Measurements from ENCODE around the gene LEF1.
A peak's percentile ranks its signal among the peaks of the same experiment; 100 is the strongest.

Gene LEF1

DNA sequence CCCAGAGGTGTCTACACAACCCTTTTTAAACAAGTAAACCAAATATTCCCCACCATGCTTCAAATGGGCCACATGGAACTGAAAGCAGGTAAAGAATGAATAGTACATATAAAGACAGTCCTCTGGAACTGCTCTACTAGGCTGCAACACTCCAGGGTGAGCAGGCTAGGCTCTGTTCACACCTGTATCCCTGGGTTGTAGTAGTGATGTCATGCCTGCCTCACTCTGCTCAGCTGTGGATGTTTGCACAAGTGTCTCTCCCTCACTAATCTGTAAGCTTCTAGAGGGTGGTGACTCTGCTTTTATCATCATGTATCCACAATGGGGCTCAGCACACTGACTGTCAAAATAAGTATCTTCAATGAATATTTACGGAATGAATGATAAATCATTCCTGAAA lies 20.4 kb downstream of the LEF1 start:
- DNase-seq (ENCODE audit: low spot score): no peak

DNA sequence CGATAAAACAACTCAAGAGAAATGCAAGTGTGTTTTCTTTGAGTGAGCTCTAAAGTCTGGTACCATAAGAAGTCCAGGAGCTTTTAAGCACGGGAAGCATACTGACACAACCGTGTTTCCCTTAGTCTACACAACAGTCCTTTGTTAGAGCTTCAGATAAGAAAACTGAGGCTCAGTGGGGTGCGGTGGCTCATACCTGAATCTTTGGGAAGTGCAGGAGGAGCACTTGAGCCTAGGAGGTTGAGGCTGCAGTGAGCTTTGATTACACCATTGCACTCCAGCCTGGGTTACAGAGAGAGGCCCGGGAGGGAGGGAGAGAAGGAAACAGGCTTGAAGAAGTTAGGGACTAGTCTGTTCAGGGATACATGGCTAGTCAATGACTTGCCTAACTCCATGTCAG lies 21.9 kb downstream of the LEF1 start:
- DNase-seq (ENCODE audit: low spot score): no peak

DNA sequence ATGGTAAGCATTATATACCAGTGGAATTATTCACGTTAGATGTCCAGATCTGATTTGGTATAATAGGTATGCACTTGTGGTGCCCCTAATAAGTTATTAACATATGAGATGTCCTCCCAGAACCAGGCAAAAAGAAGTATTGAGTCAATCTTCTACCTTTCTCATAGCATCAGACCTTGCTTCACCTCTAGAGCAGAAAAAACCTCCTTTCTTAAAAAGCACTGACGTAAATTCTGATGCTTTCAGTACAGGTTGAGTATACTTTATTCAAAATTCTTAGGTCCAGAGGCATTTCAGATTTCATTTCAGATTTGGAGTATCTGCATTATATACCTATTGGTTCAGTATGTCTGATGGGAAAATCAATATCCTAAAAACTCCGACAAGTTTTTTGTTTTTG lies 22.4 kb downstream of the LEF1 start:
- no peak for DNase-seq (ENCODE audit: low spot score)

DNA sequence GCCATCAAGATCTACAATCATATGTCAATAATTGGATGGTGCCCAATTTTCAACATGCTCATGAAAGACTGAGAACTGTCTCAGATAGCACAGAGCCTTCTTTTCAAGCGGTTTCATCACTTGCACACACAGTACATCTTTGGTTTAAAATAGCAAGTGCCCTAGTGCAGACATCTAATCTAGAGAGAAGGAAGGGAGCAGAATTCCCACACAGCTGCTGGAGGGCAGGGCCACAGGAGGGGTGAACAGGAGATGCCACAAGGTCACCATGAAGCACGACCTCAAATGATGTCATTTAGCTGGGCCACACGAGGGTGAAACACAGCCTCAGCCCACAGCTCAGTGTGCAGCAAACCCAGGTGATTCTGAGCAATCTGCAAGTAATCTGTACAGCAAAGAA lies 24.3 kb downstream of the LEF1 start:
- DNase-seq (ENCODE audit: low spot score): no peak

DNA sequence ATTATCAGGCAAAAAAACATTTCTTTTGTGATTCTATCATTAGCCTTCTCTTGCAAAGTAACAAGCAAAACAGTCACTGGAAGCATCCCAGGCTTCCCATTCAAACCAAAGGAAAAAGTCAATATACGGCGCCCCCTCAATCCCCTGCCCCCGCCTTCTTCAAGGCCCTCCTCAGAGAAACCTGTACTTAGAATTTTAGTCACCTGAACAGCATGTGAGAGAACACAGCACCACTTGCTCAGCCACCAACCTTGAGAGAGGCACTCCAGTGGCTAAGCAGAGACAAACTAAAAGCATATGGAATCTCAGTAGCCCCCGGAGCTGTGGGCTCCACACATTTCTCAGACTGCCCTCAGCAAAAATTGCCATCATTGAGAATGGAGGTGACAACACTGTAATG lies 25.2 kb downstream of the LEF1 start:
- DNase-seq (ENCODE audit: low spot score): no peak

DNA sequence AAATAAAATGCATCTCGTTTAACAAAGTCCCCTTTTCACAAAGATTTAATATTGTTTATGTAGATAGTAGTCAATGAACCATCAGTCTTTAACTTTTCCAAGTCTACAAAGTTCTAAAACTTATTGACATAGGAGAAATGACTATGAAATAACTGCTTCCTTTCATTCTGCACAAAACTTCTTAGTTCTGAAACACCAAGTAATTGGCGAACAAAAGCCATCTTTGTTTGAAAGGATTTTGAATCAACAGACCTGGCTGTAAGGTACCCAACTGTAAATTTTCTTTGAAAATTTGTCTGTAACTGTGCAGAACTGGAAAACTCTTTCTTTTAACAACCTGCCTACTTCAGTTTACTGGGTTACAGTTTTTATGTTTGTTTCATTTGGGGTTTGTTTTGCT lies 25.9 kb downstream of the LEF1 start:
- DNase-seq (ENCODE audit: low spot score): no peak

DNA sequence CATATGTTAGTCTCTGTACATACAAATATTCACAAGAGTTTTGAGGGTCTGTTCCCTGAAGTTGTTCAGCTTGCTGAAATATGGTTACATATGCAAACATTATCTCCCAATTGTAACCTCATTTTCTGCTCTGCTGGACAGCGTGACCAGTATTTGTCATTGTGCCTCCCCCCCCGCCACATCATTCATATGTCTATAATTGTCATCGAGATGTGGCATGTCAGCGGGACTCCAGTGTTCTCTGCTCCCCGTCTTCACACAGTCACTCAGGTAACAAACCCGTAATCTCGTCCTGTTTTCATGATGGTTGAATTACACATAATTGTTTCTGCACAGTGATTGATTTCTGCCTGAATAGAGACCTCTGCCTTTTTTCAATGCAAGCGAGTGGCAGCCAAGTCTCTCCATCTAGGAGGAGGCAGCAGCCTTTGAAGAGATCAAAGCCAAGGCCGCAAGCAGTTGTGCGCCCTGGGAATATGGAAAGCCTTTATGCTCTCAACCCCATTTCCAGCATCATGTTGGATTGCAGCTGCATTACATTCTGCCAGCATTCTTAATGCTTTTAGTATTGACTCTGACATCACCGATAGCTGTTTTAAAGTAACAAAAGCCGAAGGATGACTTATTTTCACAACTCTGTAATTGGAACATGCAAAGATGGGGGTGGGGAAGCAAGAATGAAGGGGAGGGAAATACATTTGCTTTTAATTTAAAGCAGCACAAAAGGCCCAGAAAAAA lies 27.4 kb downstream of the LEF1 start:
- no peak for DNase-seq (ENCODE audit: low spot score)

DNA sequence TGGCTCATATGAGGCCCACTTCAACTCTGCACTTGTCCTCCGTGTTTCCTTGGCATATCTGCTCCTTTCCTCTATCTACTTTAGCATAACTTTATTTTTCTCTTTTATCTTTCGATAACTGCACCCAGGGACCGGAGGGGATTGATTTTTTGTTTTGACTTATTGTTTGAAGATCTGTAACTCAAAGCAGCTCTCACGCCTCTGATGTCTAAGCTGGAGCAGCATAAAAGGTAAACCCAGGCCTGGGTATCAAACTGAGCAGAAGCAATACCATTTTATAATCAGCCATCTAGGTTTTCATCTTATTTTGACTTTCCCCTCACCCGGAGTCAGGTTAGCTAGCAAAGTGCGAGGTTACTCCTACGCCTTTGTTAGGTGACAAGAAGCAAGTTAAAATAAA lies 28.4 kb downstream of the LEF1 start:
- DNase-seq (ENCODE audit: low spot score): no peak

DNA sequence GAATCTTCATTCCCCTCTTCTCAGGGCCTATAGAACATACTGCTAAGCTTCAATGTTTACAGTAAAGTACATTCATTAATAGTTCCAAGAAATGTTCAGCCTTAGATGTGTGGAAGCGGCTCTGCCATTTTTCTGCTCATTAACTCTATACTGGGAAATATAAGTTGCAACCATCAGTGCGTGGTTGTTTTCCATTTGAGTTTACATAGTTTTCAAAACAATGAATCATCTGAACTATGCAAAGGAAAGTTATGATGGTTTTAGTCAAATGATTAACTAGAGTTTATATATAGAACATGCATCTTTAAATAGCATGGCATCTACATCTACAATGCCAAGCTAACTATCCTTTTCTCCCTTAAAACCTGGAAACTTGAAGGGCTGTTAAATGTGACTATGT lies 29.6 kb downstream of the LEF1 start:
- no peak for DNase-seq (ENCODE audit: low spot score)

DNA sequence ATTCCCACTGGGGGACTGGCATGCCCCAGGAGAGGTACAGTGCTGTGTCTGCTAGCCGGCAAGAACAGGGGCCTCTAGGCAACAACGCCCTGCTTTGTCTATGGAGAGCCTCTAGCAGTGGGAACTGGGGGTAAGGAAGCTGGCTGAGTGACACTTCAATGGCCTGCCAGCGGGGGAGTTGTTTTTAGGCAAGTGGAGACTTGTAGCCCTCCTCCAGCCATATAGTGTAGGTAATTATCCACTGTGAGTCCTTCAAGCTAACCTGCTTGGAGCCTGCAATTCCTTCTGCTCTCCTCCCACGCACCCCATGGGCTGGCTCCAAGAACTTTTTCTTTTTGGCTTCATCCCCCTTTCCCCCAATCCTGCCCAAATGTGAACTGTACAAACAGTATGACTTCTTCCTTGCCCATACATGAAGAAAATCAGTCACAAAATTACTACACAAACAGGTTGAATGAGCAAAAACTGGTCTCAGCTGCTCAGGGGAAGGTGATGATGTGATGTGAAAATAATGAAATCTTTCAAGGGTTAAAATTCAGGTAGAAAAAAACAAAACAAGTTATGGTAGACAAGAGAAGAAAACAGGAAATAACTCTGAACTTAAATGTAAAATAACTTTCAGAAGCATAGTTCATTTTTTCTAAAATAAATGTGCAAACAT lies 33.1 kb downstream of the LEF1 start:
- DNase-seq (ENCODE audit: low spot score): no peak

DNA sequence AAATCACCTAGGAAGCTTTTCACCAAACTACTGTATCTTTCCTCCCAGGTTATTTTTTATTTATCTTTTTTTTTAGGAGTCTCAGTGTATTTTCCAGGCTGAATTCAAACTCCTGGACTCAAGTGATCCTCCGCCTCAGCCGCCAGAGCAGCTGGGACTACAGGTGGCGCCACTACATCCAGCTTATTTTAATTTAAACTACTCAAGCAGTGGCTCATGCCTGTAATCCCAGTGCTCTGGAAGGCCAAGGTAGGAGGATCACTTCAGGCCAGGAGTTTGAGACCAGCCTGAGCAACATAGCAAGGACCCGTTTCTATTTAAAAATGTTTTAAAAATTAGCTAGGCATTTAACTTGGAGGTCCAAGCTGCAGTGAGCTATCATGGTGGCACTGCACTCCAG lies 37.8 kb downstream of the LEF1 start:
- DNase-seq (ENCODE audit: low spot score): no peak

DNA sequence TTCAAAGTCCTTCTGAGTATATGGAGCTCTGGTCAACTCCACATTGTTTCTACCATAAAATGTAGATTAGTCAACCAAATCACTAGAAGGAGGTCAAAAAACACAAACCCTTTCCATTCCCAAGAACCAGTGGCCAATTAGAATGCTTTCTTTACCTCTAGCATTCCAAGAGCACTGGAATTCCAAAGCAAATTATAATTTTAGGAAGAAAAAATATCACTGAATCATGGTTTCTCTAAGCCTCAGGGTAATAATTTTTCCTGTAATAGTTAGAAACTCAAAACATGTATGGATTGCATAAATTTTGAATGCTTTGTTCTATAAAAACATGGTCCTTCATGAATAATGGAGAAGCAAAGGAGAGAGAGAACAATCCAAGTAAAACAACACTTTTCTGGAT lies 39.5 kb downstream of the LEF1 start:
- no peak for DNase-seq (ENCODE audit: low spot score)

DNA sequence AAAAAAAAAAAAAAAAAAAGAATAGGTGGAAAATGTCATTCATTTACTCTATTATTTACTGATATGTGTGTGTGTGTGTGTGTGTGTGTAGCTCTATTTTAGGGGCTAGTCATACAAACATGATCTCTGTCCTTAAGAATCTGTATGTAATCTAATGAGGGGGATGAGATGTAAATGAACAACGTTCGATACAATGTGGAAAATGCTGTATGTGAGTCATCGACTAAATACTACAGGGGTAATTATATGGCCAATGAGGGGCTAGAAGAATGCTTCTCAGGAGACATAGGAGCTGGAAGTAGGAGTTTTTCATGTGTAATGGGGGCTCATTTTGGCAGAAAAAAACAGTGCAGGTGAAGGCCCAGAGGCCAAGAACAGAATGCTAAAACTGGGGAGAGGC lies 41.9 kb downstream of the LEF1 start:
- DNase-seq (ENCODE audit: low spot score): no peak

DNA sequence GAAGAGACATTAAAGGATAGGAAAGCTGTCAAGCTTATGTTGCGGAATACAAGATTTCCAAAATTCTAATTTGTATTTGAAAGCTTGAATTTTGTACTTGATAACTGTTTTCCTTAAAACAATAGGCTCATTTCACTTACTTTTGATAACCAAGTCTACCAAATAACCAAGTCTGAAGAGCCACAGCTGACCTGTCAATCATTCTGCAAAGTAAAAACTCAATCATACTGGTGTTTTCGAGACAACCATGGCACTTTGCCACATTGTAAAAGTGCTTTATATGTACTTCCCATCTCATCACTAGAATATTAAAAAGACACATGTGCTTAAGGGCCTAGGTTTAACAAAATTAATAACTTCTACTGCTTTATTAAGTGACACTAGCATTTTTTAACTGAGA lies 47.9 kb downstream of the LEF1 start:
- no peak for DNase-seq (ENCODE audit: low spot score)

DNA sequence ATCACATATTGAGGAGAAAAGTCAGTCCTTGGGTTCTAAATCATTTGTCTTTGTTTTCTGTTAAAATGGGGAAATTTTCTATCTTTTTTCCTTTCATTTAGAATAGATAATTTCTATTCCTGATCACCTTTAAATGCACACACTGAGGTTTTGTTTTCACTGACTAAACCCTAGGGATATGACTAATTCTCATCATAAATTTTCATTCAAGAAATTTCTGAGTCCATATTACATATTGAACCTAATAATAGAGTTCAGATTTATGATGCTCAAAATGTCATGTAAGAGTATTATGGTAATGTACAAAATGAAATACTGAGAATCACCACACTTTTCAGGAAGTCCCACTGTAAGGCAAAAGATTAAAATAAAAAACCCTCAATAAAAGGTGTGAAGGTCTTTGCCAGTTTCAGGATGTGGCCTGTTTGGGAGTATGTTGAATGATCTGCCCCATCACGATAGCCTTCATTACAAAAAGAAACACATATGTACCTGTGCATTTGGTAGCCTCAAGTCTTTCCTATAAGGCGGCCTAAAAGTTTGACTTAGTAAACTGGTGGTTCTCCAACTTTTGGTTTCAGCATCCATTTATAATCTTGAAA lies 49.4 kb downstream of the LEF1 start:
- no peak for DNase-seq (ENCODE audit: low spot score)

DNA sequence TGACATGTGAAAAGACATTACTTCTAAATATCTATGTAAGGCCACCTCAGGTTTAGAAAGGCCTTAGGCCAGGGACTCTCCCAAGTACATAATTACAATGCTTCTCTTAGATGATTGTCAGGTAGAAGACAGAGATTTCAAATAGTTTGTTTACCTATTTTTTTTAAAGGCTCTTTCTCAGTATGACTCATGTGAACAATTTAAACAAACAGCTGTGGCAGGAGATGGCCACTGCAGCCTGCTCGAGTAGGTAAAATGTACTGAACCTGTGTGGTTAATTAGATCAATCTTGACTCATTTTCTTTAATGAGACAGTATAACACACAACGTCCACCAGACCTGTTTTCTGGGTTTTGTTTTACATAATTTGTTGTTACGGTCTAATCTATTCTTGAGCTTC lies 50.2 kb downstream of the LEF1 start:
- DNase-seq (ENCODE audit: low spot score): peak; percentile 6

DNA sequence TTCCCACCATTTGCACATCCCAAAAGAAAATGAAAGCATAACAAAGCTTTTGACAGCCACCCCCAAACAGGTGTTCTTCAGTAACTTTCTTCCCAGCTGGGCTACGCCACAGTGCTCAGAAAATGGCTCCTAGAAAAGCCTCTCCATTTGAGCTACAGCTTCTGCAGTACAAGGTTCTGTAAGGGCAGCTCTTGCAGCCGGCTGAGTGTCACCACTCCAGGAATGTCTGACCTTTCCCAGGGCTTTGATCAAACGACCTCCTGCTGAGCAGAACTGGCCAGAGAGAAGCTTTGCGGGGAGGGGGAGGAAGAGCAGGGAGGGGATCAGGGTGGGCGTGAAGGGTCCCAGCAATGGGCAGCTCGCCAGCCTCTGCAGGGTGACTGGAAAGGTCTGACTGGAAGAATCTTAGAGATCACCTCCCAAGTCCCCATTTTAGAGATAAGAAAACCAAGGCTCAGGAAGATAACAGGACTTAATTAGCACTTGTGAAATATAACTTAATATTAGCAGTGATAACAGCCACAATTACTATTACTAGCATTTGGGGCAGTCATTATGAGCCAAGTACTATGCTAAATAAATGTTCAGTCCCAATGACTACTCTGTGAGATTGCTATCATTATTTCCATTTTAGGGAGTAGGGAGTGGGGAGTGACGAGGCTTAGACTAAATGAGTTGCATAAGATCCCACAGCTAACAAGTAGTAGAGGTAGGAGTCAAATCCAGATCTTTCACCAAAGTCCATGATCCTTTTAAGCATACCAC lies 51.1 kb downstream of the LEF1 start:
- DNase-seq (ENCODE audit: low spot score): no peak

DNA sequence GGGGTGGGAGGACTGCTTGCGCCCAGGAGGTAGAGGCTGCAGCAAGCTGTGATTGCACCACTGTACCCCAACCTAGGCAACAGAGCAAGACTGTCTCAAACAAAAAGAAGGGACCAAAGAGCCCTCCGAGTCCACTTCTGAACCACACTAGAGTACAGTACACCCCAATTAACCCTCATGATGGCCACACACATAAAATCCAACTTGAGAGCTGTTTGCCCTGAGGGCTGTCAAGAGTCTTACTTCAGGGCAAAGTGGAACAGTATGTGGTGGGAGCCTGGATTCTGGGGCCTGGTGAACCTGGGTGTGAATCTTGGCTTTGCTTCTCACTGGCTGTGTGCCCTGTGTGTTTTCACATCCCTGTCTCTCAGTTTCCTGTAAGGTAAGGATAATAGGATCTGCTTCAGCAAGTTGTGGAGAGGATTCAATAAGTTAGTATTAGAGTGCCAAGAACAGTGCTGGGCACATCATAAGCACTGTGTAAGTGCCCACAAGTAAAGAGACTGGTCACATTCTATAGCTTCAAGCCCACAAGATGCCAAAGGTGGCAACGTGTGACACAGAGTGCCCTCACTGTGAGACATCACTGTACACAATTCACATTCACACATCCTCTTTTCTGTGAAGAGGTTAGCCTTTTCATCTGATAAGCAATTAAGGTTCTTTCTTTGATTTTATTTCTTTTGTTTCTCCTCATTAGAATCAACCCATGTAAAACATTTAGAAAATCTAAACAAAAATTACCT lies 52.1 kb downstream of the LEF1 start:
- DNase-seq (ENCODE audit: low spot score): no peak

DNA sequence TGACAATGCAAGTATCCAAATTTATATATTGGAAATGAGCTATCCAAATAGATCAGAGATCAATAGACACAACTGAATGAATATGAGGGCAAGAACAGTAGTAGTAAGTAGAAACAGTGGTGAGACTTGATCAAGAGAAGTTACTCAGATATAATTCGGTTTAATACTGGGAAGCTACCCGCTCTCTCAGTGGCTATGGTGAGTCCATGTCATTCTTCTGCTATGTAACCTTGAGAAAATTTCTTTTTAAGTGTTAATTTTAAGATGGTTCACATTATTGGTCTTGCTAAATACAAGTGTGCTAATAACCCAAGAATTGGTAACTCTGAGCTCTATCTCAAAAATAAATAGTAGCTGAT lies 53.6 kb downstream of the LEF1 start:
- no peak for DNase-seq (ENCODE audit: low spot score)

DNA sequence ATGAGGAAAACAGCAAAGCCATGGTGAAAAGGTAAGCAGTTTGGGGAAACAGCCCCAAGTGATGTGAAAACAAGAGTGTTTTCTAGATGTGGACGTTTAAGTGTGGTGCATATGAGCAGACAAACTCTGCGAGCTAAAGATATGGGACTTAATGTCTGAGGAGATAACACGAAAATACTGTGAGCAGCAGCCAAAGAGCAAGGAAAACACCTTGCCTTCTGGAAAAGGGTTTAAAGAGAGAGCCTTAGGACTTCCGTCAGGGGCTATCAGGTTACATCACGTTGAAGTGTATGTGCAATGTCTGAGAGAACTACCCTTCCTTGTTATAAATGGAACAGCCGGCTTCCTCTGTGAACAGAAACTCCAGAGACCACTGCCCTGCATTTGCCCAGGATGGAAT lies 54.2 kb downstream of the LEF1 start:
- no peak for DNase-seq (ENCODE audit: low spot score)

DNA sequence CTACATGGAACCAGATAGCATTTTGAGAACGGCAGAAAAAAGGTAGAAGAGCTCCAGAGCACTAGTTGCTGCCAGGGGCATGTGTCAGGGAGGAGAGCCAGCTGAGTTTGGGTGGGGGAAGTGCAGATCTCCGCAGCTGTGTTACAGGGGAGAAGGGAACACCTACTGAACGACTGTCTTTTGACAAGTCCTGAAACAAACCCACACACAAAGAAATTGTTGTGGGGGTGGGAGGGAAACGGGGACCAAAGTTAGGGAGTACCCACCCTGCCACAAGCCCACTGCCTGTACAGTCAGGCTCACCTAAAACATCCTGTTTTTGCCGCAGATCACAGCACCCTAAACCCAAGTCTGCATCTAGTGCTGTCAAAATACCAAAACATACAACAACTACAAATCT lies 55.5 kb downstream of the LEF1 start:
- no peak for DNase-seq (ENCODE audit: low spot score)

DNA sequence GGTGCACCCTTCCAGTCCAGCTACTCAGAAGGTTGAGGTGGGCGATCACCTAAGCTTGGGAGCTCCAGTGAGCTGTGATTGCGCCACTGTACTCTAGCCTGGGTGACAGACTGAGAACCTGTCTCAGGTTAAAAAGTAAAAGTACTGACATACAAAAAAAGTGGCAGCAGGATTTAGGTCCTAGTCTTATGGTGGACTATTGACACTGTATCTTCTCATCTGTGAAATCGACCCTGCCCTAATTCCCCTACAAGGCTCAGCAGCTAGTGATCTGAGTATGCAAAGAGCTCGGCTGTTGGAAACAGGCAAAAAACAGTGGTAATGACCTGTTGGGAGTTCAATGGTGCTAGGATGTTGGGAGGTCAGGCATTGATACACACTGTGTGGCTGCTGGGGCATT lies 57.0 kb downstream of the LEF1 start:
- DNase-seq (ENCODE audit: low spot score): no peak
